GM21717 (cell line): Measurements from ENCODE around the gene PRAMEF20.
"Not testable (repeated sequence)": the region's sequence is repeated elsewhere in the genome, so short reads cannot be mapped to it uniquely, and the experiment has no call there.

Source experiments
- ATAC-seq: cut with Tn5 transposase; IDR thresholded peaks from one replicate; pipeline ENCODE4 v1.9.1; 2021; ENCODE audit warnings: mild to moderate bottlenecking, moderate library complexity; ENCODE audit not compliant: unreplicated experiment

The PRAMEF20 gene

DNA sequence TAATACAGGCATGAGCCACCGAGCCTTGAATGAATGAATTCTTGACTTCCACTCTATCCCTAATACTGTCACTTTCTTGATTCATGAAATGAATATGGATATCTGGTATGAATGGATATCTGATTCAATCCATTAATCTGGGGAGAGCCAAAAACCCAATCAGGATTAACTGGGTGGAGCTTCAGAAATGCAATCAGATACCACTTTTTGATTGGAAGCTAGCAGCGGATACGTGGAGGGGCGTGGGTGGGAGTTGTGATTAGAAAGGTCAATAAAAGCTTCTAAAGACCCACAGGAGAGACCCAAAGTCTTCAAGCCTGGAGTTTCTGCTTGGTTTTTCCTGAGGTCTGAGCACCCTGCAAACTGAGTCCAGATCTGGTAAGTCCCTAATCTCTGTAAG, at the start of gene PRAMEF20:
Gene PRAMEF20, plus strand, starts transcription at position 301 of the 400 bp plus-strand sequence. CDS start 5,905 bp downstream, outside the sequence.
- ATAC-seq = not testable (repeated sequence)

DNA sequence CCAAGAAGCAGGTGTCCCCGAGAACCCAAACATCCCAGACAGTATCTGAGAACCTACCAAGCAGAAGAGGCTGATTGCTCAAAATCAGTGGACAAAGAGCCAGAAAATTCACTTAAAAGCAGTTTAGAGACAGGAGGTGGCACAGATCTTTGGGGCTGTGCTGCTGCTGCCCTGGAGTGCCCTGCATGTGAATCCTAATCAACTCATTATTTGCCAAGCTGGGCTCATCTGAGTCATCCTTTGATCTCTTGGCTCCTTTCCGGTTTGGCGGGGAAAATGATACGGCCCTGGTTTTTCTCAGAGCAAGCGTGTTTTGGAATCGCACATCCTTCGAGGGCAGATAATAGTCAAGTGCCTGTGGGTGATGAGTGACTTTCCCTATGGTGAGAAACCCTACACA, 47.9 kb upstream of the PRAMEF20 start:
- ATAC-seq = not testable (repeated sequence)

DNA sequence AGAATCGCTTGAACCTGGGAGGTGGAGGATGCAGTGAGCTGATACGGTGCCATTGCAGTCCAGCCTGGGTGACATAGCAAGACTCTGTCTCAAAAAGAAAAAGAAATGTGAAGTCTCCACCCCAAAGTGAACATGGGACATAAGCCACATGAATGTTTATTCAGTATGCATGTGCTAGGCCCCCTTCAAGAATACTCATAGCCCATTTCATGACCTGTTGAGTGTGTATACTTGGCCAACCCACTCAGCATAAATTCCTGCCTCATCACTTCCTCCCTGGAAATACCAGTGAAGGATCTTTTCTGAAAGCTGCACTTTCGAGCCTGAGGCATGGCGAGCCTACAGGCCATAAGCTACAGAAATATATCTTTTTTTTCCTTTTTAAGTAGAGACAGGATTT, 45.3 kb upstream of the PRAMEF20 start:
- ATAC-seq = not testable (repeated sequence)

DNA sequence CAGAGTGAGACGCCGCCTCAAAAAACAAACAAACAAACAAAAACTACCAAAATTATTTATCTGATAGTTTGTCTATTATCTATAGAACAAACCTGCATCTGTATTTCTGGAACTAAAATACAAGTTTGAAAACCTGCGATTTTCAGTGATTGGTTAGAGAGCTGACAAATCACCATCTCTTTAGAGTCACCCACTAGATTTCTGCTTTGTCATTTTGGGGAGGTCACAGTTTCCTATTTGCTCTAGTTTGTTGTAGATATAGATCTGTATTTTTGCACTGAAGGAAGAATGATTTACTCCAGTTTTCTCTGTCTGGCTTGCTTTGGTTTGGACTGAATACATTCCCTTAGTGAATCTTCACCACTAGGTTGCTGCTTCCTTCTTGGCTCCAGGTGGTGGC, 43.7 kb upstream of the PRAMEF20 start:
- not testable (repeated sequence) for ATAC-seq

DNA sequence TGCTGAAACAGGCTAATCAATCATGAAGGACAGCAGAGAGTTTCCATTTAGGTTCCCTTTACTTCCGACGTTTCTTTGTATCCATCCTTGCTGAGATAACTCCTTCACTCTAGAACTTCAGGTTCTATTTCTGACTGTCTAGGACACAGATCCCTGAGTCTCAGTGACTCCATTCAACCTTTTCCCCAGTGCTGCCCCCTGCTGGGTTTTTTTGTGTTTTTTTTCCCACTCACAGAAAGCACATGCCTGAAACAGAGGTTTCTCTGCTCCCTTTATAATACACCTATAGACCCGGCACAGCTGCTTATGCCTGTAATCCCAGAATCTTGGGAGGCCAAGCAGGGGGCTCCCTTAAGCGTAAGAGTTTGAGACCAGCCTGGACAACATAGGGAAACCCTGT, 41.7 kb upstream of the PRAMEF20 start:
- not testable (repeated sequence) for ATAC-seq

DNA sequence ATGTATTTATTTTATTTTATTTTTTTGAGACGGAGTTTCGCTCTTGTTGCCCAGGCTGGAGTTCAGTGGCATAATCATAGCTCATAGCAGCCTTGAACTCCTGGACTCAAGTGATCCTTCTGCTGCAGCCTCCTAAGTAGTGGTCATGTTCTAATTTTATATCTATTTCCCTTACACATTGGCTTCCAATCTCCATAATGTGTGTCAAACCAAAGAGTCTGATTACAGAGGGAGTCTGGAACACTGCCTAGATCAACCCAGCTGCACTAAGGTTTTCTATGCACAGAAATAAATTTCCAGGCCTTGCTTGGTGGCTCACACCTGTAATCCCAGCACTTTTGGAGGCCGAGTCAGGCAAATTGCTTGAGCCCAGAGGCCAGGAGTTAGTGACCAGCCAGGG, 31.3 kb upstream of the PRAMEF20 start:
- ATAC-seq = not testable (repeated sequence)

DNA sequence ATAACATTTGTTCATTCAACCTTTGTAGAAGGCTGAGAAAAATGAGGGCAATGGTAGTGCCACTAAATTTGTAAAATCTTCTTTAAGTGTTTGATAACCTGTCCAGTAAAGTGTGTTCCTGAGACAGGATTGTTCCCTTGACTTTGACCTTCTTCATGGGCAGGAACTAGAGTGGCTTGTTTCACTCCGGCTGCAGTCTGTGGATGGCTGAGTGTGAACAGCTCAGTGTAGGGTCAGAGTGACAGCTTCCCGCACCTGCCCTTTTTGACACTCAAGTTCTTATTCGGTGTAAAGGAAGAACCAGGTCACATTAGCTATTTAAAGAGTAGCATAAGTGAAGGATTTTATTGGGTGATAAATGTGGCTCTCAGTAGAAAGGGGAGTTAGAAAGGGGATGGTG, 29.9 kb upstream of the PRAMEF20 start:
- ATAC-seq = not testable (repeated sequence)

DNA sequence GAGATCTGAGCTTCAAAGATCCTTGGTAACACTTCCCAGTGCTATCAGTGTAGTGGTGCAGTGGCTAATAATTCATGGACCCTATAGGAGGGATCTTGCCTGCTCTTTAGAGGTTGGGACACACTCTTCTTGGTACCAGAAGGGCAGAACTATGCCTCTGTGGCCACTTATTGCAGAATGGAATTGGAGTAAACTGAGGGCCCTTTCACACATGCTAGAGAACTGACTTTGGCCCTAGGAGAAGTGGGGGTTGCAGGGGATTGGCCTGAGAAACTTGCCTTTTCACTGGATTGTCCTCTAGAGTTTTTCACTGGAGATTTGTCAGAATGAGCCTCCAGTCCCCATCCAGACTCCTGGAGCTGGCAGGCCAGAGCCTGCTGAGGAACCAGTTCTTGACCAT, 20.9 kb upstream of the PRAMEF20 start, which contains the start of gene PRAMEF17:
Gene PRAMEF17, plus strand, starts transcription at position 301 of the 400 bp plus-strand sequence. Its CDS starts 26 bp downstream, at position 327.
- not testable (repeated sequence) for ATAC-seq

DNA sequence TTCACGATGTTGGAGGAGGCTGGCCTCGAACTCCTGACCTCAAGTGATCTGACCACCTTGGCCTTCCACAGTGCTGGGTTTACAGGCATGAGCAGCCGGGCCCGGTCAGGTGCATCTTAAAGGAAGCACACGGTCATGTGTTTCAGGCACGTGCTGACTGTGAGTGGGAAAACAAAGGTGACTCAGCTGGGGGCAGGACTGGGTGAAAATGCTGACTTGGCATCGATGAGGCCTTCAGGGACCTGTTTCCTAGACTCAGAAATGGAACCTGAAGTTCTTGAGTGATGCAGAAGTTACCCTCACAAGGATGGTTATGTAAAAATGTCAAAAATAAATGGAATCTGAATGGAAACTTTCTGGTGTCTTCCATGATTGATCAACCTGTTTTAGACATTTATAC, 17.2 kb upstream of the PRAMEF20 start:
- not testable (repeated sequence) for ATAC-seq

DNA sequence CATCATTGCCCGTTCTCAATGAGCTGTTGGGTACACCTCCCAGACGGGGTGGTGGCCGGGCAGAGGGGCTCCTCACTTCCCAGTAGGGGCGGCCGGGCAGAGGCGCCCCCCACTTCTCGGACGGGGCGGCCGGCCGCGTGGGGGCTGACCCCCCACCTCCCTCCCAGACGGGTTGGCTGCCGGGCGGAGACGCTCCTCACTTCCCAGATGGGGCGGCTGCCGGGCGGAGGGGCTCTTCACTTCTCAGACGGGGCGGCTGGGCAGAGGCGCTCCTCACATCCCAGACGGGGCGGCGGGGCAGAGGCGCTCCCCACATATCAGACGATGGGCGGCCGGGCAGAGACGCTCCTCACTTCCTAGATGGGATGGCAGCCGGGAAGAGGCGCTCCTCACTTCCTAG, 15.5 kb upstream of the PRAMEF20 start:
- not testable (repeated sequence) for ATAC-seq

DNA sequence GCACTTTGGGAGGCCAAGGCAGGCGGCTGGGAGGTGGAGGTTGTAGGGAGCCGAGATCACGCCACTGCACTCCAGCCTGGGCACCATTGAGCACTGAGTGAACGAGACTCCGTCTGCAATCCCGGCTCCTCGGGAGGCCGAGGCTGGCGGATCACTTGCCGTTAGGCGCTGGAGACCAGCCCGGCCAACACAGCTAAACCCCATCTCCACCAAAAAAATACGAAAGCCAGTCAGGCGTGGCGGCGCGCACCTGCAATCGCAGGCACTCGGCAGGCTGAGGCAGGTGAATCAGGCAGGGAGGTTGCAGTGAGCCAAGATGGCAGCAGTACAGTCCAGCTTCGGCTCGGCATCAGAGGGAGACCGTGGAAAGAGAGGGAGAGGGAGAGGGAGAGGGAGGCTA, 14.9 kb upstream of the PRAMEF20 start:
- not testable (repeated sequence) for ATAC-seq

DNA sequence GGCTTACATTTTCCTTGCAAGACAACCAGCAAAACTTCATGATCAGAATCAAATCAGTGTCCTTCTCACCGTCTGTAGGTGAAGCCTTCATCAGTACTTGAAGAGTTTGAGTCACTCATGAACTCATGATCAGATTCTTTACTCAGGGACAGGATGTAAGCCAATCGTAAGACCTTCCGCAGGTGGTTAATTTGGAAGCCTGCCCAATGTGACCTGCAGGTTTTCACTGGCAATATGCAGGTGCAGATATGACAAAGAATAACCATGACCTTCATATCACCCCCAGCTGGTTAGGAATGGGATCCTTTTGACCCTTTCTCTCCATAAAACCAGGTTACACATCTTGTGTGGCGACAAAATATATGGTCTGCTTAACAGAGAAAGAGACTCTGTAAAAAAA, 2.4 kb upstream of the PRAMEF20 start:
- no peak for ATAC-seq

DNA sequence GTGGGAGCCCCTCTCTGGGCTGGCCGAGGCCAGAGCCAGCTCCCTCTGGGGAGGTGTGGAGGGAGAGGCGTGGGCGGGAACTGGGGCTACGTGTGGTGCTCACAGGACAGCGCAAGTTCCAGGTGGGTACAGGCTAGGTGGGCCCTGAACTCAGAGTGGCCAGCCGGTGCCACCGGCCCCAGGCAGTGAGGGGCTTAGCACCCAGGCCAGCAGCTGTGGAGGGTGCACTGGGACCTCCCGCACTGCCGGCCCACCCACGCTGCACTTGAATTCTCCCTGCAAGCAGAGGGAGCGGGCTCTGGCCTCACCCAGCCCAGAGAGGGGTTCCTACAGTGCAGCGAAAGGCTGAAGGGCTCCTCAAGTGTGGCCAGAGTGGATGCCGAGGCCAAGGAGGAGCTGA, 20.2 kb downstream of the PRAMEF20 start:
- ATAC-seq = no peak

DNA sequence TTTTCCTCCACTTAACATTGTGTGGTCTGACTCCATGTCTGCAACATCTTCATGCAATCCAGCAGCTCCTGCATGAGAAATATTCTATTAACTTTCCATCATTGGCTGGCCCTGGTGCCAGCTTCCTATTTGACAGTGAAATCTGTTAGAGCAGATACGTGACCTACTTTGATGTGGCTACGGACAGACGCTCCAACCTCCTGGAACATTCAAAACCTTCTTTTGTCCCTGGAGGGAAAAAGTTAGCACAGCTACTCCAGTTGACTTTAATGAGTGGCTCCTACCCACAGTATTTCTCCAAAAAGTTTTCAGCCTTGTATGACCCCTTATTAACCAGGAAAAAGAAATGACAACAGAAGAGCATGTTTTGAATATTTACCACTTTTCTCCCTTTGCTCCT, 22.0 kb downstream of the PRAMEF20 start:
- ATAC-seq = no peak

DNA sequence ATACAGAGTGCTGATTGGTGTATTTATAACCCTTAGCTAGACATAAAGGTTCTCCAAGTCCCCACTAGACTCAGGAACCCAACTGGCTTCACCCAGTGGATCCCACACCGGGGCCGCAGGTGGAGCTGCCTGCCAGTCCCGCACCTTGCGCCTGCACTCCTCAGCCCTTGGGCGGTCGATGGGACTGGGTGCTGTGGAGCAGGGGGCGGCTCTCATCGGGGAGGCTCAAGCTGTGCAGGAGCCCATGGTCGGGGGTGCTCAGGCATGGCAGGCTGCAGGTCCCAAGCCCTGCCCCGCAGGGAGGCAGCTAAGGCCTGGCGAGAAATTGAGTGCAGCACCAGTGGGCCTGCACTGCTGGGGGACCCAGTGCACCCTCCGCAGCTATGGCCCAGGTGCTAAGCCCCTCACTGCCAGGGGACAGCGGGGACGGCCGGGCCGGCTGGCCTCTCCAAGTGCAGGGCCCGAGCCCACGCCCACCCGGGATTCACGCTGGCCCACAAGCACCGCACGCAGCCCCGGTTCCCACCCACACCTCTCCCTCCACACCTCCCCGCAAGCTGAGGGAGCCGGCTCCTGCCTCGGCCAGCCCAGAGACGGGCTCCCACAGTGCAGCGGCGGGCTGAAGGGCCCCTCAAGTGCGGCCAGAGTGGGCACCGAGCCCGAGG, 23.6 kb downstream of the PRAMEF20 start:
- not testable (repeated sequence) for ATAC-seq

DNA sequence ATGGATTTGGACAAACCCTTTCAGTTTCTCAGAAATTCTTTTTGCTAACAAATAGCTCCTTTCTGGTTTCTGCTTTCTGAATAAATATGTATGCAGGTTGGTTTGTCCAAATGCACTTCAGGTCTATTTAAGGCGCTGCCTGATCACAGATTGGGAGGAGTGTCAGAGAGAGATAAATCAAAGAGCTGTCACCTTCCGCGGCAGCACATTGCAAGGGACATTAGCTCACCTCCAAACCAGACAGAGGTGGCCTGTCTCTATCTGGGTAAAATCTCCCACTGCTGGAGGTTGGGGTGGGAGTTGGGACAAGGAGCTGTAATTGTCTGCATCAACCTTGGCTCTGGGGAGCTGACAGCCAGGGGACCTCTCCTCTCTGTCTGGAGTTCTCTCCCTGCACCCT, 25.2 kb downstream of the PRAMEF20 start:
- ATAC-seq = no peak

DNA sequence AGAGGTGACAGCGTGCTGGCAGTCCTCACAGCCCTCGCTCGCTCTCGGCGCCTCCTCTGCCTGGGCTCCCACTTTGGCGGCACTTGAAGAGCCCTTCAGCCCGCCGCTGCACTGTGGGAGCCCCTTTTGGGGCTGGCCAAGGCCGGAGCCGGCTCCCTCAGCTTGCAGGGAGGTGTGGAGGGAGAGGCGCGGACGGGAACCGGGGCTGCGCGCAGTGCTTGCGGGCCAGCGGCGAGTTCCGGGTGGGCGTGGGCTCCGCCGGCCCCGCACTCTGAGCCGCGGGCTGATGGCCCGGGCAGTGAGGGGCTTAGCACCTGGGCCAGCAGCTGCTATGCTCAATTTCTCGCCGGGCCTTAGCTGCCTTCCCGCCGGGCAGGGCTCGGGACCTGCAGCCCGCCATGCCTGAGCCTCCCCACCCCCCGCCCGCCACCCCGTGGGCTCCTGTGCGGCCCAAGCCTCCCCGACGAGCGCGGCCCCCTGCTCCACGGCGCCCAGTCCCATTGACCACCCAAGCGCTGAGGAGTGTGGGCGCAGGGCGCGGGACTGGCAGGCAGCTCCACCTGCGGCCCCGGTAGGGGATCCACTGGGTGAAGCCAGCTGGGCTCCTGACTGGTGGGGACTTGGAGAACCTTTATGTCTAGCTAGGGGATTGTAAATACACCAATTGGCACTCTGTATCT, 29.0 kb downstream of the PRAMEF20 start:
- ATAC-seq = not testable (repeated sequence)

DNA sequence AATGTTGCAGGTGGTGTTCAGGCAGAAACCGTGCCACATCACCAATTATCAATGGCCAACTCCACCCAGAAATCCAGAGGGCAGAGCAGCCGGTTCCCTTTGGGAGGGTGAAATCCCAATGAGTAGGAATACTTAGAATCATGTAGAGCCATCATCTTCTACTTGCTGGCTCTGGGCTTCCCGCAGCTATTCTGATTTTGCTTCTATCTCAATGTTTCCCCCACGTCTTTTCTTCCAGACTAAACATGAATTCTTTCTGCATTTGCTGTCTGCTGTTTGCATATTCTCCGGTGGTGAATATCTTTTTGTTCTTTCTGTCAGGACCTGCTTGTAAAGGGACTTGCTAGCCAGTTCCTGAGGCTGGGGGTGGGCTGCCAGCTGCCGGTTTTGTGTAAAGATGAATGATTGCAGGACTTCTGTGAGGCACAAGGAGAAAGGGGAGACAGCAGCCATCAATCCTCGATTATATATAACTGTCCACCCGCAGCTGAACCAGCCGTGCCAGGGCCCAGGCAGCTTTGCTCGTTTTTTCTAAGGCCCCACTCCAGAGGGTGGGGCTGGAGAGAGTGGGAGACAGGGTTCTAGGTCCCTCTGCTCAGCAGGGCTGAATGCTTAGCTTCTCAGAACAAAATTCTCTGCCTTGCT, 33.2 kb downstream of the PRAMEF20 start:
- no peak for ATAC-seq

DNA sequence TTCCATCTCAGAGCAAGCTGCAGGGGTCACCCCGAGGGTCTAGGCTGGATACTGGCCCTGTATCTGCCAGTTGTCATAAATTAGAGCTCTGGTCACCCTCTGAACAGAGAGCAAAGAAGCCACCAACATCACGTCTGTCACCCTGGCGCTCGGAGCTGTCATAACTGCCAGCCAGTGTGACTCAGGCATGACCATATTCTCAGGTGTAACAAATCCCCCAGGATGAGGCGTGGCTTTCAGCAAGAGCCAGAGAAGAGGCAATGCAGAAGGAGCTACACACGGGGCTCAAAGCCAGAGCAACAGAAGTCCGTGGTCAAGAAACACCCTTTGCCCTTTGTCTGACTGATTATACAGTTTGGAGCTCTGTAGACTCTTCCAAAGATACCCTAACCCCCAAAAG, 40.0 kb downstream of the PRAMEF20 start:
- ATAC-seq = no peak

DNA sequence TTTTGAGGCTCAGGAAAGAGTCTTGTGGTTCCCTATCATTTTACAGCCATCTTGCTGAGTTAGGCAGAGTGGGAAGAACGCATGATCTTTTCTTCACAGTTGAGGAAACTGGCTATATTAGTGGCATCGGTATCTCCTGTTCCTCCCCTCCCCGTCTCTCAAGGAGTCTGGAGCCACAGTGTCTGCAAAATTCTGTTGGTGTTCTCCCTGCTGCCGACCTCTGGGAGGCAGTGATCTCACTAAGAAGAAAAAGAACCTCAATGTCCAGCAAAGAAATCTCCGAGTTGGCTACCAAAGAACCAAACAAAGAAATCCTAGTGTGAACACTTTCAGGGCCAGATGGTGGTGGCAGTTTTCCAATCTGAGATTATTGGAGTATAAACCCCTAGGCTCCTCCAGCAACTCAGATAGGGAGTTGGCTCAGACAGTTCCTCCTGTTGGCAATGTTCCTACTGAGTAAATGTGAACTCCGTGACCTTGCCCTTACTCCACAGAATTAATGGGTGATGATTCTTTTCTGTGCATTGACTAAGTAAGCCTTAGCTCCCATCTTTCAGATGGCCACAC, 41.2 kb downstream of the PRAMEF20 start:
- no peak for ATAC-seq

DNA sequence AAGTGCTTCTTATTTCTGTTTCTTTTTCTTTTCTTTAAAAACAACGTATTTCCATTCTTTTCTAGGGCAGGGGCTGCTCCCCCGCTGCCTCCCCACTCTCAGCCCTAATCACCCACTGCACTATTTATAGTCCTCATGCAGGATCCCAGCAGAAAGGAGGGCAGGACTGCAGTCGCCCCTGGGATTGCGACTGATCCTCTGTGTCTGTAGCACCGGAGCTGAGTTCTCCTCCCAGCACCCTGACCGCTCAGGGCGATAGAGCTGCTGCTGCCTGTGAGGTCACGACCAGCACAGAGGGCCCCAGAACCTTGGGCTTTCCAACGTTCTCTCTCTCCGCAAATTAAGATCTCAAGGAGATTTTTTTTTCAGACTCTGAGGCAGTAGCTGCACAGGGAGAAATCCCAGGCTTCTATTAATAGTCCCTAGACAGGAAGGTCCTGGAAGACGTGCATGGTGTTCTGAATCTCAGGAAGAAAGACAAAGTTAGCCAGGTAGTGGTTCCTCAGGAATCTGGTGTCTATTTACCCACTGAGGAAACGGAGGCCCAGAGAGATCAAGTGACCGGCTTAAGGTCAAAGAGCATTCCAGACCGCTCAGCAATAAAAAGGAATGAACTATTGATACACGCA, 46.8 kb downstream of the PRAMEF20 start:
- ATAC-seq = no peak
